GM12878 (cell line): ENCODE data around the gene SLC32A1. TPM values are rescaled to one million over a fixed set of nuclear protein-coding genes. Genes with fewer than 3 reads are reported as not detected.

Experiments
- ATAC-seq: fragments of 200-7000 bp; cut with Tn5 transposase; 3 replicates; pipeline ENCODE4 v1.9.1; 2020; ENCODE audit warnings: mild to moderate bottlenecking, moderate library complexity
- BruUV-seq: library from RNA; stranded (reverse); fragments of 400-500 nt; replicated peaks from 2 replicates; lab custom pipeline; 2021; lab: Mats Ljungman, UMichigan
- CTCF ChIA-PET: fragments of 300-600 bp; sonication (Branson Sonifier 250); formaldehyde crosslinking; extraction: SDS; loops from one replicate; lab custom pipeline; 2021; ENCODE audit warnings: inconsistent platforms; lab: Yijun Ruan, JAX
- POLR2A ChIA-PET: fragments of 350-600 bp; formaldehyde crosslinking; extraction: SDS; loops from one replicate; lab custom pipeline; 2021; ENCODE audit warnings: inconsistent platforms; lab: Charles Lee
- RAD21 ChIA-PET: fragments of 300-600 bp; sonication (Branson Sonifier 250); formaldehyde crosslinking; loops from one replicate; lab custom pipeline; 2023; ENCODE audit warnings: antibody characterized with exemption; ENCODE audit not compliant: unreplicated experiment; lab: Charles Lee
- SMC1A ChIA-PET: fragments of 300-600 bp; sonication (Branson Sonifier 250); formaldehyde crosslinking; loops from one replicate; lab custom pipeline; 2023; ENCODE audit not compliant: unreplicated experiment, uncharacterized antibody; lab: Charles Lee
- DNase-seq: peaks from one replicate; pipeline ENCODE4 v3.0.0-alpha.2; 2011; ENCODE audit warnings: low read depth, low spot score
- FAIRE-seq: peaks from 3 replicates; lab custom pipeline; 2011; peaks lifted over from hg19 to GRCh38; lab: Jason Lieb, UNC
- H2AFZ ChIP-seq: 2 replicates; pipeline ENCODE4 v1.6.0; 2011; ENCODE audit warnings: low read depth, low read length, control low read depth; ENCODE audit not compliant: control insufficient read depth
- H3K27ac ChIP-seq: 2 replicates; pipeline ENCODE4 v1.5.1; 2011; ENCODE audit warnings: control low read depth; ENCODE audit not compliant: control insufficient read depth, insufficient read depth
- H3K27me3 ChIP-seq, 2 experiments: replicated peaks in 1 of 2; 2 replicates each; pipeline versions ENCODE4 v1.6.0 to v1.6.1; 2011; ENCODE audit warnings: low read length in 1 of 2; ENCODE audit not compliant: control insufficient read depth in 2 of 2, insufficient read depth in 2 of 2
- H3K36me3 ChIP-seq, 2 experiments: 2 replicates each; pipeline ENCODE4 v1.5.1; 2011; ENCODE audit warnings: low read length in 1 of 2; ENCODE audit not compliant: control insufficient read depth in 2 of 2, insufficient read depth in 2 of 2
- H3K4me1 ChIP-seq: 2 replicates; pipeline ENCODE4 v1.6.1; 2011; ENCODE audit warnings: mild to moderate bottlenecking, low read length, moderate library complexity, mixed read lengths; ENCODE audit not compliant: control insufficient read depth, insufficient read depth
- H3K4me2 ChIP-seq: 2 replicates; pipeline ENCODE4 v1.6.0; 2011; ENCODE audit warnings: control low read depth; ENCODE audit not compliant: control insufficient read depth, insufficient read depth
- H3K4me3 ChIP-seq: fragments of 200-600 bp; sonication (generic); 2 replicates; pipeline ENCODE4 v1.5.1; 2016
- H3K79me2 ChIP-seq: 2 replicates; pipeline ENCODE4 v1.6.0; 2011; ENCODE audit warnings: low read length; ENCODE audit not compliant: control insufficient read depth, insufficient read depth
- H3K9ac ChIP-seq: 2 replicates; pipeline ENCODE4 v1.8.0; 2011; ENCODE audit warnings: low read length, control low read depth, mixed read lengths; ENCODE audit not compliant: control insufficient read depth, insufficient read depth
- H3K9me3 ChIP-seq: replicated peaks from 3 replicates; pipeline ENCODE4 v1.5.1; 2011; ENCODE audit warnings: mild to moderate bottlenecking, low read length; ENCODE audit not compliant: control insufficient read depth, insufficient read depth
- H4K20me1 ChIP-seq: 2 replicates; pipeline ENCODE4 v1.6.0; 2011; ENCODE audit not compliant: control insufficient read depth, insufficient read depth
- CTCF ChIP-seq, 3 experiments: IDR thresholded peaks in 2 of 3; conservative IDR thresholded peaks in 1 of 3; 2 replicates each; pipeline ENCODE4 v1.5.1; 2011; ENCODE audit warnings: low read depth in 3 of 3, low read length in 3 of 3, mild to moderate bottlenecking in 3 of 3, control low read depth in 2 of 3, moderate library complexity in 2 of 3, inconsistent platforms in 1 of 3, mixed read lengths in 1 of 3; ENCODE audit not compliant: control insufficient read depth in 2 of 3, insufficient read depth in 1 of 3; ENCODE audit errors: extremely low read depth in 1 of 3
- IRF4 ChIP-seq: IDR thresholded peaks from 2 replicates; pipeline ENCODE4 v1.6.1; 2011; ENCODE audit warnings: low read depth, low read length
- MAX ChIP-seq: IDR thresholded peaks from 2 replicates; pipeline ENCODE4 v1.6.1; 2012; ENCODE audit warnings: low read depth, low read length, improper control_type of control experiment
- SRF ChIP-seq, 2 experiments: IDR thresholded peaks; 2 replicates each; pipeline ENCODE4 v1.6.1; 2011; ENCODE audit warnings: low read depth in 2 of 2, low read length in 2 of 2, mild to moderate bottlenecking in 1 of 2, moderate library complexity in 1 of 2
- WRNIP1 ChIP-seq: IDR thresholded peaks from 2 replicates; pipeline ENCODE4 v1.6.1; 2011; ENCODE audit warnings: low read depth, low read length, improper control_type of control experiment, borderline replicate concordance
- WGBS: methylation state at CpG from one replicate; pipeline ENCODE4 v1.1.6; 2016; ENCODE audit warnings: low lambda C conversion rate; ENCODE audit not compliant: insufficient replicate concordance, insufficient coverage; ENCODE audit errors: missing lambda C conversion rate; 5-methylcytosine and 5-hydroxymethylcytosine counted together
- in situ Hi-C: fragments of 300-500 bp; cut with MboI; formaldehyde crosslinking; loops from 9 replicates; pipeline ENCODE4 v1.14.3; 2018; ENCODE audit warnings: mixed read lengths
- intact Hi-C: fragments of 100-400 bp; cut with micrococcal nuclease; formaldehyde crosslinking; loops from one replicate; pipeline ENCODE4 v1.14.2; 2022; ENCODE audit not compliant: unreplicated experiment
- polyA plus RNA-seq, 11 experiments: library from polyadenylated mRNA; depleted of rRNA in 4 of 11; unstranded in 6 of 11; stranded (reverse) in 5 of 11; fragments of >200 nt; fragmentation: Nextera tagmentation in 4 of 11; fragmentation: Illumina TruSeq in 1 of 11; extraction: Ambion mirVana in 4 of 11; extraction: Trizol in 1 of 11; gene quantifications; 1 replicate in 1 of 11; 2 replicates in 10 of 11; pipeline versions ENCODE4 v1.2.1 to v1.2.3, GENCODE V29; 2011 to 2016; ENCODE audit warnings: inconsistent platforms in 2 of 11, missing spikeins in 2 of 11, low read depth in 1 of 11
- total RNA-seq, 4 experiments: library from RNA; depleted of rRNA in 3 of 4; stranded (reverse); fragments of >200 nt in 3 of 4; fragmentation: Illumina TruSeq in 1 of 4; extraction: Trizol in 1 of 4; gene quantifications; 2 replicates each; pipeline versions ENCODE4 v1.2.1 to v1.2.3, GENCODE V29; 2013 to 2021

SLC32A1 gene
- total and polyA plus RNA-seq, 10 of the 15 experiments (the other 5 are each of a cell fraction or from before 2014, with no cell fraction given) = not detected

GRCh38 chr20:38752029-38752428, 27.7 kb downstream of the SLC32A1 start:
- no peak for FAIRE-seq
- 98% methylated on average over 4 of the region's 4 CpGs for WGBS

More at GRCh38 chr20:38752029-38752428, 27.7 kb downstream of the SLC32A1 start:
- RAD21 ChIA-PET = interaction anchor here (0.8 to 7.7 kb wide), 18 partner anchors 9 to 297 kb away, joined by 3 to 84 read pairs (median 4); partner anchors contain the start of genes DHX35 and PPP1R16B
- DNase-seq = no peak
- H3K27ac ChIP-seq = no peak overlapping the region
- no peak overlapping the region for H2AFZ ChIP-seq
- no peaks in the 10 kb centered on the region for H3K9me3 ChIP-seq
- no peak overlapping the region for H3K4me2 ChIP-seq
- H3K4me1 ChIP-seq = peaks cover 8% of the 10 kb centered on the region; the same call in 1 of the 2 replicates
- in situ Hi-C loops = no loop called here
- H3K27me3 ChIP-seq = no peaks in the 10 kb centered on the region
- TF ChIP-seq IRF4 = no peak
- no peak for TF ChIP-seq WRNIP1
- no peak for TF ChIP-seq CTCF (IDR thresholded peaks at IDR 0.05 in 2 of 3, conservative IDR thresholded peaks at IDR 0.05 in 1 of 3; ENCODE audit: control insufficient read depth in 2 of 3, extremely low read depth in 1 of 3, insufficient read depth in 1 of 3, low read depth in 3 of 3, low read length in 3 of 3)
- TF ChIP-seq MAX = no peak
- no peak for TF ChIP-seq SRF (IDR thresholded peaks at IDR 0.05; ENCODE audit: low read depth in 2 of 2, low read length in 2 of 2)
- H3K36me3 ChIP-seq = peaks cover 6 to 18% of the 10 kb centered on the region in 2 experiments; a peak in 3 of 4 replicates
- SMC1A ChIA-PET = interaction anchor here (0.7 to 6.4 kb wide), 26 partner anchors 8 to 182 kb away, joined by 3 to 67 read pairs (median 5); partner anchors contain the start of gene PPP1R16B
- CTCF ChIA-PET = interaction anchor here (0.5 to 11.2 kb wide), 45 partner anchors 12 to 344 kb away, joined by 3 to 138 read pairs (median 5); partner anchors contain the start of genes FAM83D, PPP1R16B, RALGAPB and SNHG17
- no peak overlapping the region for H3K4me3 ChIP-seq
- POLR2A ChIA-PET = interaction anchor here (2.2 kb wide), 1 partner anchor 12 kb away, joined by 5 read pairs; no protein-coding TSS in a partner anchor
- no TSS peak for BruUV-seq
- no peak overlapping the region for H3K9ac ChIP-seq
- H3K79me2 ChIP-seq = peaks cover 4% of the 10 kb centered on the region; the same call in 1 of the 2 replicates
- ATAC-seq = no peak
- H4K20me1 ChIP-seq = 0 out of 2 replicates have a peak, but pooled peaks cover 3% of the 10 kb centered on the region
- intact Hi-C loops = loop anchor here (10.0 kb wide), 1 partner anchor 293 kb away; no protein-coding TSS in a partner anchor
